HepG2 (cell line): ENCODE results near the gene HDAC5. TPM values are rescaled to one million over a fixed set of nuclear protein-coding genes. Genes with fewer than 3 reads are reported as not detected.

ENCODE experiments used
- AHDC1 ChIP-seq: sonication (generic); formaldehyde crosslinking; IDR thresholded peaks from 2 replicates; pipeline ENCODE4 v1.5.1; 2020; ENCODE audit warnings: mild to moderate bottlenecking, missing genetic modification reagents, borderline replicate concordance
- GABPB1 ChIP-seq: IDR thresholded peaks from 2 replicates; pipeline ENCODE4 v1.6.1; 2016; ENCODE audit warnings: mild to moderate bottlenecking, missing genetic modification reagents, moderate library complexity, missing compliant biosample characterization
- LRRFIP1 ChIP-seq: sonication (generic); formaldehyde crosslinking; conservative IDR thresholded peaks from 2 replicates; pipeline ENCODE4 v1.4.0; 2020; ENCODE audit warnings: missing genetic modification reagents
- NRL ChIP-seq: sonication (generic); formaldehyde crosslinking; IDR thresholded peaks from 2 replicates; pipeline ENCODE4 v1.5.0; 2020; ENCODE audit warnings: missing genetic modification reagents, mild to moderate bottlenecking, moderate library complexity, borderline replicate concordance
- POLR2AphosphoS5 ChIP-seq: IDR thresholded peaks from 2 replicates; pipeline ENCODE4 v1.6.1; 2012; ENCODE audit warnings: low read depth, low read length
- THAP9 ChIP-seq: sonication (generic); formaldehyde crosslinking; IDR thresholded peaks from 2 replicates; pipeline ENCODE4; 2020; ENCODE audit warnings: missing genetic modification reagents, mild to moderate bottlenecking, borderline replicate concordance
- ZNF354B ChIP-seq: sonication (generic); formaldehyde crosslinking; IDR thresholded peaks from 2 replicates; pipeline ENCODE4 v1.8.0; 2022; ENCODE audit warnings: mild to moderate bottlenecking, missing genetic modification reagents
- ZNF691 ChIP-seq: sonication (generic); formaldehyde crosslinking; IDR thresholded peaks from 2 replicates; pipeline ENCODE4 v1.4.0; 2020; ENCODE audit warnings: missing genetic modification reagents, low read depth, mild to moderate bottlenecking, borderline replicate concordance
- polyA plus RNA-seq, 8 experiments: library from polyadenylated mRNA; depleted of rRNA in 3 of 8; stranded (reverse) in 7 of 8; unstranded in 1 of 8; fragments of >200 nt; fragmentation: Illumina TruSeq in 4 of 8; extraction: Trizol in 4 of 8; gene quantifications; 2 replicates each; pipeline versions ENCODE4 v1.2.1 to v1.2.3, GENCODE V29; 2011 to 2016; ENCODE audit warnings: low read depth in 4 of 8, missing spikeins in 1 of 8, mixed read lengths in 1 of 8; ENCODE audit not compliant: insufficient read depth in 1 of 8
- total RNA-seq, 5 experiments: library from RNA; depleted of rRNA; stranded (reverse); fragments of >200 nt; fragmentation: Illumina TruSeq; extraction: Trizol; gene quantifications; 2 replicates each; pipeline ENCODE4 v1.2.3, GENCODE V29; 2016; ENCODE audit warnings: low read depth in 1 of 5
- TF ChIP-seq, protein P1 (sequence below): IDR thresholded peaks from 2 replicates; pipeline ENCODE4 v1.6.1; 2016; ENCODE audit warnings: mild to moderate bottlenecking, missing biosample characterization, missing genetic modification reagents
- TF ChIP-seq, protein P2 (sequence below): sonication (generic); formaldehyde crosslinking; IDR thresholded peaks from 2 replicates; pipeline ENCODE4 v1.4.0; 2020; ENCODE audit warnings: missing genetic modification reagents, borderline replicate concordance
- TF ChIP-seq, protein P3 (sequence below): sonication (generic); formaldehyde crosslinking; IDR thresholded peaks from 2 replicates; pipeline ENCODE4 v1.4.0; 2020; ENCODE audit warnings: missing genetic modification reagents

HDAC5 gene
- total and polyA plus RNA-seq, 2 of the 13 experiments (the other 11 are each of a cell fraction or from before 2014, with no cell fraction given), result 46.4 to 85.4 TPM

GRCh38 chr17:44137891-44138709 is 14.7 kb upstream of the HDAC5 start (continued):
- peak; percentile 46; the same call in 1 of the 2 replicates for TF ChIP-seq THAP9 (CRISPR knock-in tag)
- TF ChIP-seq ZNF691 (CRISPR knock-in tag), result peak; percentile 92; the same call in 1 of the 2 replicates
- TF ChIP-seq POLR2AphosphoS5, result 0 out of 2 replicates have a peak, but pooled peaks have one; percentile 31
- TF ChIP-seq LRRFIP1 (CRISPR knock-in tag), result no peak
- TF ChIP-seq, protein P1, sequence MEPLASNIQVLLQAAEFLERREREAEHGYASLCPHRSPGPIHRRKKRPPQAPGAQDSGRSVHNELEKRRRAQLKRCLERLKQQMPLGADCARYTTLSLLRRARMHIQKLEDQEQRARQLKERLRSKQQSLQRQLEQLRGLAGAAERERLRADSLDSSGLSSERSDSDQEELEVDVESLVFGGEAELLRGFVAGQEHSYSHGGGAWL (CRISPR knock-in tag), result peak; percentile 70; the same call in 1 of the 2 replicates
- TF ChIP-seq, protein P2, sequence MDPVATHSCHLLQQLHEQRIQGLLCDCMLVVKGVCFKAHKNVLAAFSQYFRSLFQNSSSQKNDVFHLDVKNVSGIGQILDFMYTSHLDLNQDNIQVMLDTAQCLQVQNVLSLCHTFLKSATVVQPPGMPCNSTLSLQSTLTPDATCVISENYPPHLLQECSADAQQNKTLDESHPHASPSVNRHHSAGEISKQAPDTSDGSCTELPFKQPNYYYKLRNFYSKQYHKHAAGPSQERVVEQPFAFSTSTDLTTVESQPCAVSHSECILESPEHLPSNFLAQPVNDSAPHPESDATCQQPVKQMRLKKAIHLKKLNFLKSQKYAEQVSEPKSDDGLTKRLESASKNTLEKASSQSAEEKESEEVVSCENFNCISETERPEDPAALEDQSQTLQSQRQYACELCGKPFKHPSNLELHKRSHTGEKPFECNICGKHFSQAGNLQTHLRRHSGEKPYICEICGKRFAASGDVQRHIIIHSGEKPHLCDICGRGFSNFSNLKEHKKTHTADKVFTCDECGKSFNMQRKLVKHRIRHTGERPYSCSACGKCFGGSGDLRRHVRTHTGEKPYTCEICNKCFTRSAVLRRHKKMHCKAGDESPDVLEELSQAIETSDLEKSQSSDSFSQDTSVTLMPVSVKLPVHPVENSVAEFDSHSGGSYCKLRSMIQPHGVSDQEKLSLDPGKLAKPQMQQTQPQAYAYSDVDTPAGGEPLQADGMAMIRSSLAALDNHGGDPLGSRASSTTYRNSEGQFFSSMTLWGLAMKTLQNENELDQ (CRISPR knock-in tag), result no peak
- peak; percentile 77 for TF ChIP-seq NRL
- peak; percentile 53 for TF ChIP-seq GABPB1 (CRISPR knock-in tag)
- 0 out of 2 replicates have a peak, but pooled peaks have one; percentile 5 for TF ChIP-seq AHDC1 (CRISPR knock-in tag)
- TF ChIP-seq, protein P3, sequence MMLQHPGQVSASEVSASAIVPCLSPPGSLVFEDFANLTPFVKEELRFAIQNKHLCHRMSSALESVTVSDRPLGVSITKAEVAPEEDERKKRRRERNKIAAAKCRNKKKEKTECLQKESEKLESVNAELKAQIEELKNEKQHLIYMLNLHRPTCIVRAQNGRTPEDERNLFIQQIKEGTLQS, result peak; percentile 89
- TF ChIP-seq ZNF354B (CRISPR knock-in tag), result peak; percentile 48; the same call in 1 of the 2 replicates
